ENCODE data around the gene KRTAP10-5.

Gene KRTAP10-5

DNA sequence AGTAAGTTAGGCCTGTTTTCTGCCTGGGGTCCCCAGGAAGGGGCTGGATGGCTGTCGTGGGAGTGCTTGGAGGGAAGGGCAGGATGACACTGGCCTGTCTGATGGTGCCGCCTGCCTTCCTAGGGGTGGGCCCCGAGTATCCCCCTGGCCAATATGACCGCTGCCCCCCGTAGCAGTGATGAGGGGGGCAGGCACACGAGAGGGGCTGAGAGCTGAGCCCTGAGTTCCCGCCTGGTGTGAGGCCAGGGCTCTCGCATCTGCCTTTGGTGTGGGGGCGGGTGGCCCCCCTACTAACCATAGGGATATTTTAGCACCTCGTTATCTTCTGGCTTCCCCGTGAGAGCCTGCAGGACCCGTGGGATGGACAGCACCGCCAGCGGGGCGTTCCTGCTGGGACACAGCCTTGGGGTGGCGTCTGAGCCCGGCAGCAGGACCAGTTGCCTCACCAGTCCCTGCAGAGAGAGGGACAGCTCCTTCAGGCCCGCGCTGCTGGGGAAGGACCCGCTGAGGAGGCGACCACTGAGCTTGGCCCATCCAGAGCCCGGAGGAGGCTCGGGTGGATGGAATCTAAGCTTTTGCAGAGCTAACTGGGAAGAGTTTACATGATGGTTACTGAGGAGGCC, 50.8 kb downstream of the KRTAP10-5 start:
- DNase-seq (ENCODE audit: low spot score): no peak

Data from kidney tubule cell (primary cell).